Measurements from ENCODE around the gene ZNF445. TPM values are rescaled to one million over a fixed set of nuclear protein-coding genes. Genes with fewer than 3 reads are reported as not detected.

Gene ZNF445
- polyA plus RNA-seq, 1 donor, result 18.4 TPM

DNA sequence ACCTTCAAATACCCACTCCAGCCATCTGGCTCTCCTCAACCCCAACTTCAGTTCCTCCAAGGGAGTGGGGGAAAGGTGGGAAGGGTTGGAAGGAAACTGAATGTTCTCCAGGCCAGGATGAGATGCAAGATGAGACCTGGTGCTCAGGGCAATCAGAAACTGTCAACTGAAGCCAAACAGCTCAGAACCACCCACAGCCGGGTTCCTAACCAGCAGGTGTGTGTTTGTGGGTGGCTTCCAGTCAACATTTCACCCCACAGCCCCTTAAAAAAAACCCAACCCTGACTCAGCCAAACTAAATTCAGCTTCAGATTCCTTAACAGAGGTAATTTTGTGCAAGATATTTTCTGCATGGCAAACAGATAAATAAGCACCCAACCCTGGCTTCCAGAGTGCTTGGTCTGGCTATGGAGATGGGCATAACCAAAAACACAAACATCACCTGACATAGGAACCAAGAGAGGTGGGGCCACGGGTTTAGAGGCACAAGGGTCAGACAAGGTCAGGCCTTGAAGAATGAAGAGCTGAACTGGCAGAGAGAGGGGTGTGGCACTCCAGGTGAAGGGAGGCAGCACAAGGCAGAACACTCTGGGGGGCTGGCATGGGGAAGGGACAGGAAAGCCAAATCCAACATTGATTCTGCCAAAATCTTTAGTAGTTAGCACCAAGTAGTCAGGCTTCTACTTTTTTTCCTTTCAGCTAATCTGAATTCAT is 34.7 kb downstream of the ZNF445 start:
- WGBS (ENCODE audit: insufficient coverage, low lambda C conversion rate), result no CpG with 5 or more reads among the region's 2 CpGs
- no peak overlapping the region for H3K4me3 ChIP-seq (ENCODE audit: low read length)
- peaks cover 23% of the 10 kb centered on the region for H3K4me1 ChIP-seq (ENCODE audit: control insufficient read depth, insufficient read depth, low read length)
- no peaks in the 10 kb centered on the region for H3K27me3 ChIP-seq (ENCODE audit: control insufficient read depth, insufficient read depth, low read length)
- H3K36me3 ChIP-seq (ENCODE audit: control insufficient read depth, insufficient read depth, low read length), result peaks cover 46% of the 10 kb centered on the region
- H3K27ac ChIP-seq (ENCODE audit: low read length), result no peak overlapping the region
- no peak for DNase-seq
- peaks cover 8% of the 10 kb centered on the region for H3K9me3 ChIP-seq (ENCODE audit: control insufficient read depth, low read depth, low read length)

DNA sequence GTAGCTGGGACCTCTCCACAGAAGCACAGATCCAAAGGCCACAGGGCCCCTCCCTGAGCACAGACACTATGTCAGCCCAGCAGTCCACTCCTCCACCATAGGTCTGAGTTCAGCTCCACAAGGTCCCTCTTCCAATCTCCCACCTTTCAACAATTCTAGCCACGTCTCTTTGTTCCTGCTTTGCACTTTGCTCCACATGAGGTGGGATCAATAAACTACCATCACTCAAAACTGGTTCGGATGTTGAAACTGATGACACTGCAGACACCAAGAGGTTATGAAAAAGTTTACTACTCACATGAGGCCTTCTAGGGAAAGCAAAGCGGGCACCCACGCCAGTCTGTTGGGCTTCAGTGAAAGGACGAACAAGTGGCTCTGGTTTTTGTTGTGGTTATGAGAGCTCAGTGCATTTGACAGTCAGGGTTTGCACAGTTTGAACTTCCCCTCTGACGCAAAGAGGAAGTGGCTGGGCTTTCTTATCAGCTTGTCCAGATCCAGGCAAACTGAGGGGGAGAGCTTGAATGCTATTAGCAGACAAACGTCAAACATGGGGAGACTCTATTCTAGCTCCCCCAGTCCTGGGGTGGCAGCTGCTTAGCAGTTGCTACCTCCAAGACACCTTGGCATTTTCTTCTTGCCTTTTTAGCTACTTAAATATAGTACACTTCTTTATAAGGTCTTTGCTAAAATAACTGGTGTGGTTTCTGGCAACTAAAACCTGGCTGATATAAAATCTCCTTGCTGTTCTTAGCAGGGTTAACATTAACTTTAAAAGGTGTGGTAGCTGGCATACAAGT is 37.8 kb downstream of the ZNF445 start:
- no peaks in the 10 kb centered on the region for H3K9me3 ChIP-seq (ENCODE audit: control insufficient read depth, low read depth, low read length)
- no peak overlapping the region for H3K4me3 ChIP-seq (ENCODE audit: low read length)
- peaks cover 23% of the 10 kb centered on the region for H3K4me1 ChIP-seq (ENCODE audit: control insufficient read depth, insufficient read depth, low read length)
- no CpG with 5 or more reads among the region's 7 CpGs for WGBS (ENCODE audit: insufficient coverage, low lambda C conversion rate)
- H3K27me3 ChIP-seq (ENCODE audit: control insufficient read depth, insufficient read depth, low read length), result no peaks in the 10 kb centered on the region
- H3K27ac ChIP-seq (ENCODE audit: low read length), result peak overlapping the region; percentile 84
- H3K36me3 ChIP-seq (ENCODE audit: control insufficient read depth, insufficient read depth, low read length), result peaks cover 20% of the 10 kb centered on the region
- DNase-seq, result peak; percentile 77 to 93

DNA sequence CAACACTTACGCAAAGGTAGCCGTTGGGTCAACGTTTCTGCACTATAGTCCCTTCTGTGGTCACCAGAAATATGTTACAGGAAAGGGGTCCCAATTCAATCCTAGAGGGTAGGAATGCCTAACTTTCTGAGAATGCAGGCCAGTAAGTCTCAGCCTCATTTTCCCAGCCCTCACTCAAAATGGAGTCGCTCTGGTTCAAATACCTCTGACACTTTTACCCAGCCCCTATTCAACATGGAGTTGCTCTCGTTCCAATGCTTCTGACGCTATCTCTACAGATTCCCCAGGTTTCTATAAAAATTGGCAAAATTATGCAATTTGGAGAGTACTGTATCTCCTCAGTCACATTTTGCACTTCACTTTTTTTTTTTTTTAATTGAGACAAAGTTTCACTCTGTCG is 39.7 kb downstream of the ZNF445 start:
- peaks cover 9% of the 10 kb centered on the region for H3K36me3 ChIP-seq (ENCODE audit: control insufficient read depth, insufficient read depth, low read length)
- H3K27me3 ChIP-seq (ENCODE audit: control insufficient read depth, insufficient read depth, low read length), result no peaks in the 10 kb centered on the region
- H3K9me3 ChIP-seq (ENCODE audit: control insufficient read depth, low read depth, low read length), result no peaks in the 10 kb centered on the region
- no peak overlapping the region for H3K4me3 ChIP-seq (ENCODE audit: low read length)
- H3K27ac ChIP-seq (ENCODE audit: low read length), result no peak overlapping the region
- no peak for DNase-seq
- peaks cover 23% of the 10 kb centered on the region for H3K4me1 ChIP-seq (ENCODE audit: control insufficient read depth, insufficient read depth, low read length)
- WGBS (ENCODE audit: insufficient coverage, low lambda C conversion rate), result 90% methylated on average over 2 of the region's 7 CpGs

DNA sequence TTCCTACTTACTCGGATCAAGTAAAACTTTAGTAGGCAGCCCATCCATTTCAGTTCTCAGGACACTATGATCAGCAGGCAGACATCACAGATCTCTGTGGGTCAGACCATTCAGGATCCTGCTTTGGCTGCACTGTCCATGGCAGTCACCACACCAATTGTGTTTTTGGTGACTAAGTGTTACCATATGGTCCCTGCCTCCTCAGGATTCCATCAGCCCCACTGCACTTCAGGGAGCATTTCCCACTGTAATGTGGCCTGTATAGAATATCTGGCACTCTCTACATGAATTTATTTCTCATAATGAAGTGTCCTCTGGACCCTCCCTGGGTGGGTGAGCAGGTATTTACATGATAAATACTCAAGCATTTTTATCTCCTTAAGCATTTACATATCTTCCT is 41.3 kb downstream of the ZNF445 start:
- 86% methylated on average over 1 of the region's 1 CpG for WGBS (ENCODE audit: insufficient coverage, low lambda C conversion rate)
- Histone ChIP-seq H3K9me3 (ENCODE audit: control insufficient read depth, low read depth, low read length) (no peaks in the 10 kb centered on the region), H3K36me3 (ENCODE audit: control insufficient read depth, insufficient read depth, low read length) (no peaks in the 10 kb centered on the region), H3K27ac (ENCODE audit: low read length) (no peak overlapping the region), H3K4me3 (ENCODE audit: low read length) (no peak overlapping the region), H3K27me3 (ENCODE audit: control insufficient read depth, insufficient read depth, low read length) (no peaks in the 10 kb centered on the region), H3K4me1 (ENCODE audit: control insufficient read depth, insufficient read depth, low read length) (peaks cover 20% of the 10 kb centered on the region)
- DNase-seq, result no peak

DNA sequence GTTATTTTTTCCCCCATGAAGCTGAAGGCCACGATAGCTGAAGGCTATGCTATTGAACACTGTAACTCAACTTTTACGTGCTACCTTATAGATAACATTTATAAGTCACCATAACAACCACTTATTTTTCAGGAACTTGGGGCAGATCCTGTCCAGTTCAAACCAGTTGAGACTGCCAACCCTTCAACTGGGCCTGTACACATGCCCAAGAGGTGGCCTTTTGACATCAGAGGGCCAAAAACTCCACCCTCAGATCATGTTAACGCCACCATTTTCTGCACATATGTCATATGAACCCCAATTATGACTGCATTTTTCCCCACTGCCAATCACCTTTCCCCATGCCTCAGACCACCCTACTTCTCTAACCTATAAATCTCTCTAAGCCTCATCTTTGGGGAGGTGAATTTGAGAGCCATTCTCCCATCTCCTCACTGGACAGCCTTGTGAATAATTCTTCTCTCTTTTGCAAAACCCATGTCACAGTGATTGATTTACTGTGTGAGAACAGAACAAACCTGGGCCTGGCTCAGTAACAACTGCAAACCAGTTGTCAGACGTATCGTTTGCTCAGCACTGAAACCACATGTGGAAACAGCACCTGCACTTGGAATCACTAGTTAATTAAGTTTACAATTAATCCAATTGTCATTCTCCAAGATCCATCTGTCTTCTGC is 42.5 kb downstream of the ZNF445 start:
- Histone ChIP-seq H3K27ac (ENCODE audit: low read length) (no peak overlapping the region), H3K27me3 (ENCODE audit: control insufficient read depth, insufficient read depth, low read length) (no peaks in the 10 kb centered on the region), H3K4me3 (ENCODE audit: low read length) (no peak overlapping the region), H3K9me3 (ENCODE audit: control insufficient read depth, low read depth, low read length) (no peaks in the 10 kb centered on the region), H3K36me3 (ENCODE audit: control insufficient read depth, insufficient read depth, low read length) (no peaks in the 10 kb centered on the region), H3K4me1 (ENCODE audit: control insufficient read depth, insufficient read depth, low read length) (peaks cover 12% of the 10 kb centered on the region)
- WGBS (ENCODE audit: insufficient coverage, low lambda C conversion rate), result 80% methylated on average over 1 of the region's 5 CpGs
- no peak for DNase-seq

DNA sequence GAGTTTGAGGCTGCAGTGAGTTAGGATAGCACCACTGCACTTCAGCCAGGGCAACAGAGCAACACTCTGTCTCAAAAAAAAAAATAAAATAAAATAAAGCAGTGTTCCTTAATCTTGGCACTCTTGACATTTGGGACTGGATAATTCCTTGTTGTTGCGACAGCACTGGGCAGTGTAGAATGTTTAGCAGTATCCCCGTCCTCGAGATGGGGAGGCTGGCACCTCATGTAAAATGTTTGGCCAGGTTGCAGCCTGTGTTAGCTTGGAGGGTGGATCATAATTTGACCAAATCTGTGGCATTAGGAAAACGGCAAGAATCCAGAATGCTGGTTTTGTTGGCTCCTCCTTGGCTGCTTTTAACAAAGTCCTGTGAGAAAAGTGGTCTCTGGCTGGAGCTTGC is 47.0 kb downstream of the ZNF445 start:
- no CpG with 5 or more reads among the region's 4 CpGs for WGBS (ENCODE audit: insufficient coverage, low lambda C conversion rate)
- no peaks in the 10 kb centered on the region for H3K27me3 ChIP-seq (ENCODE audit: control insufficient read depth, insufficient read depth, low read length)
- DNase-seq, result no peak
- H3K4me1 ChIP-seq (ENCODE audit: control insufficient read depth, insufficient read depth, low read length), result no peaks in the 10 kb centered on the region
- no peak overlapping the region for H3K4me3 ChIP-seq (ENCODE audit: low read length)
- no peaks in the 10 kb centered on the region for H3K9me3 ChIP-seq (ENCODE audit: control insufficient read depth, low read depth, low read length)
- no peak overlapping the region for H3K27ac ChIP-seq (ENCODE audit: low read length)
- H3K36me3 ChIP-seq (ENCODE audit: control insufficient read depth, insufficient read depth, low read length), result no peaks in the 10 kb centered on the region

DNA sequence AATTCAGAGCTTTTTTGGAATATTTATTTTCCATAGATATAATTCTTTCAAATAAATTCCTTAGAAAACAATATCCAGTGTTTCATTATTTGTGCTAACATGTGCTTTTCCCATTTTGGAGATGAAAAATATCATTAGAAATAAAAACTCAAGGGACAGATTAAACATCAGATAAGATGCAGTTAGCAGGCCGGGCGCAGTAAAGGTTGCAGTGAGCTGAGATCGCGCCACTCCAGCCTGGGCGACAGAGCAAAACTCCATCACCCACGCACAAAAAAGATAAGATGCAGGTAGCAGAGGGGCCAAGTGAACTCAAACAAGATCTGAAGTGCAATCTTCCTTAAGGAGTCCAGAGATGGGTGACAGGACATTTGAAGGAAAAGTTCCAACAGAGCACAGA is 48.0 kb downstream of the ZNF445 start:
- WGBS (ENCODE audit: insufficient coverage, low lambda C conversion rate), result no CpG with 5 or more reads among the region's 6 CpGs
- no peak for DNase-seq

DNA sequence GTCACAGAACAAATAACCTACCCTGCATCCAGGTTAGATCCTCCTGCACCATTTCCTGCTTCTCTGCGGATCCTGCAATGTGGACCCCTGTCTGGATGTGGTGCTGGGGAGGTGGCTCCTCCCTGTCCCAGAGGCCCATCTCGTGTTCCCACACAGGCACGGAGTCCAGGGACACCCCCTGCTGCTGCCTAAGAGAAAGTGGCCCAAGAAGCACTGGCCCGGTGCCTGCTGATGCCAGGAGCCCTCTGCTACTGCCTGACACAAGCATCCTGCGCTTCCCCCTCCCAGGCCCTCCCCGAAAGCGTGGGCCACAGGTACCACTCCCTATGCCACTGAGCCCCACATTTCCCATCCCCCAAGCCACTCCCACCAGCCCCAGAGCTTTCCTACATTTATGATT is 48.6 kb downstream of the ZNF445 start:
- H3K4me3 ChIP-seq (ENCODE audit: low read length), result no peak overlapping the region
- no CpG with 5 or more reads among the region's 7 CpGs for WGBS (ENCODE audit: insufficient coverage, low lambda C conversion rate)
- H3K9me3 ChIP-seq (ENCODE audit: control insufficient read depth, low read depth, low read length), result no peaks in the 10 kb centered on the region
- no peak overlapping the region for H3K27ac ChIP-seq (ENCODE audit: low read length)
- H3K36me3 ChIP-seq (ENCODE audit: control insufficient read depth, insufficient read depth, low read length), result no peaks in the 10 kb centered on the region
- no peak for DNase-seq
- H3K27me3 ChIP-seq (ENCODE audit: control insufficient read depth, insufficient read depth, low read length), result no peaks in the 10 kb centered on the region
- H3K4me1 ChIP-seq (ENCODE audit: control insufficient read depth, insufficient read depth, low read length), result peaks cover 2% of the 10 kb centered on the region

More for the DNA sequence above, 48.0 kb downstream of the ZNF445 start:
- no peaks in the 10 kb centered on the region for H3K27me3 ChIP-seq (ENCODE audit: control insufficient read depth, insufficient read depth, low read length)
- H3K4me3 ChIP-seq (ENCODE audit: low read length), result no peak overlapping the region
- peaks cover 2% of the 10 kb centered on the region for H3K4me1 ChIP-seq (ENCODE audit: control insufficient read depth, insufficient read depth, low read length)
- no peaks in the 10 kb centered on the region for H3K36me3 ChIP-seq (ENCODE audit: control insufficient read depth, insufficient read depth, low read length)
- H3K9me3 ChIP-seq (ENCODE audit: control insufficient read depth, low read depth, low read length), result no peaks in the 10 kb centered on the region
- no peak overlapping the region for H3K27ac ChIP-seq (ENCODE audit: low read length)

DNA sequence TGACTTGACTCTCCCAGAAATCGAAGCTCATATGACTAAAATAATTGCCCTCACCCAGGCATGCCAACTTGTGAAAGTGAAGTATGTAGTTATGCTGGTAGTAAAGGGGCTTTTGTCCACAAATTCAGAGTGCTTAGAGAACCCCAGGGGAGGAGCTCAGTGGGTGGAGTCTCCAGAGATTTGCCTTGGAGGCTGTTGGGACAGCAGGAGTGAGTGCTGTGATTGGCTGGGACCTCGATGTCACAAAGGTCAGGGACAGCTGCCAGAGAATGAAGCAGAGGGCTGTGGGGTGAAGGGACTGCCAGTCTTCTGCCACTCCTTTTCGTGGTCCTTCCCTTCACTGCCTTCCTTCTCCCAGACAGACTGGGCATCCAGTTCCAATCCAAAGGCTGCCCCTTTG is 49.8 kb downstream of the ZNF445 start:
- peaks cover 10% of the 10 kb centered on the region for H3K4me1 ChIP-seq (ENCODE audit: control insufficient read depth, insufficient read depth, low read length)
- H3K27me3 ChIP-seq (ENCODE audit: control insufficient read depth, insufficient read depth, low read length), result no peaks in the 10 kb centered on the region
- no peaks in the 10 kb centered on the region for H3K36me3 ChIP-seq (ENCODE audit: control insufficient read depth, insufficient read depth, low read length)
- no peak overlapping the region for H3K4me3 ChIP-seq (ENCODE audit: low read length)
- no peak overlapping the region for H3K27ac ChIP-seq (ENCODE audit: low read length)
- H3K9me3 ChIP-seq (ENCODE audit: control insufficient read depth, low read depth, low read length), result no peaks in the 10 kb centered on the region
- 100% methylated on average over 1 of the region's 3 CpGs for WGBS (ENCODE audit: insufficient coverage, low lambda C conversion rate)
- no peak for DNase-seq

DNA sequence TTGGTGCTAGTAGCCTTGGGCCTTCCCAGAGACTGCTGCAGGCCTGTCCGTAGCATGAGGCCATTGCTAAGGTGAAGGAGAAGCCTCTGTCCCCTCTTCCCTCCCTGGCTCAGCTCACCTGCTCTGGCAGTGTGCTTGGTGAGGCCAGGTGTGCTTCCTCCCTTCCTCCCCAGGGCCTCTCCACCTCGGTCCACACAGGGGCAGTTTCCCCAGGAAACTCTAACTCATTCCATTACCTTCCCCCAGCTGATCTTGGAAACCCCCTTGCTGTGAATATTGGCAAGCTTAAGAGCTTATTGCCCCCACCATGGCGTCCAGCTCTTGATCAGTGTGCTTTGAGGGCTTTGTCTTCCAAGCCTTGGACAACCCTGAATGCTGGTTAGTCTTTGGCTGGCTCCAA is 52.7 kb downstream of the ZNF445 start:
- WGBS (ENCODE audit: insufficient coverage, low lambda C conversion rate), result no CpG with 5 or more reads among the region's 3 CpGs
- DNase-seq, result no peak
- Histone ChIP-seq H3K4me3 (ENCODE audit: low read length) (no peak overlapping the region), H3K27ac (ENCODE audit: low read length) (no peak overlapping the region), H3K27me3 (ENCODE audit: control insufficient read depth, insufficient read depth, low read length) (no peaks in the 10 kb centered on the region), H3K9me3 (ENCODE audit: control insufficient read depth, low read depth, low read length) (no peaks in the 10 kb centered on the region), H3K4me1 (ENCODE audit: control insufficient read depth, insufficient read depth, low read length) (peaks cover 28% of the 10 kb centered on the region), H3K36me3 (ENCODE audit: control insufficient read depth, insufficient read depth, low read length) (no peaks in the 10 kb centered on the region)

Measured in large intestine (tissue), 3 donors.